ENCODE data around the gene PTCRA.

PTCRA gene

GRCh38 chr6:42973926-42974325 is 58.1 kb downstream of the PTCRA start:
- no peak for DNase-seq (ENCODE audit: low spot score)

DNA sequence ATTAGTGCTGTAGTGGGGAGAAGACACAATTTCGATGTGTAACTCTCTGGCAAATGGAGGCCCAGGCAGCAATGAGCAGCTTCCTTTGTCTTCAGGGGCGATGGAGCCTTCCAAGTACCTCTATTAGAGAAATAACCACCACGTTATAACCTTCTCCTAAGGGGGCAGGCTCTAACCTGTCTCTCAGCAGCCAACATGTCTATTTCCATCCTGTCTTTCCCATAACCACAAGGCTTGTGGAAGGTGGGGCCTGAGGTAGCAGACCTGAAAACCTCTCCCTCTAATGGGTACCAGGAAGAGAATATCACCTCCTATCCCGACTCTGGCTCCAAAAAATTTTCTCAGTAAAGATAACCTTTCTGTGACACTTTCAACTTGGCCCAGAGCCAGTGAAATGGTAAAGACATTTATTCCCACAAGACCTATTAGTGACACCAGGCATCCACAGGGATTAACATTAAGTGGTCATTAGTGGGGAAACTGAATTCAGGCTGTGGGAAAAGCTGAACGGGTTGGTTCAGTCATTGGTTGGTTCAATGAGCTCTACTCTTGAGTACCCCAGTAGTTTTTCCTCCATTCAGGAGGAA is 59.2 kb downstream of the PTCRA start:
- DNase-seq (ENCODE audit: low spot score), result no peak

Data from putamen (tissue), 1 donor.